ENCODE measurements around the gene AADACL4.

GRCh38 chr1:12615159-12615864 lies 28.6 kb upstream of the AADACL4 start:
- no peak for TF ChIP-seq EZH2 (IDR thresholded peaks at IDR 0.05; ENCODE audit: low read length)
- TF ChIP-seq, protein P1, sequence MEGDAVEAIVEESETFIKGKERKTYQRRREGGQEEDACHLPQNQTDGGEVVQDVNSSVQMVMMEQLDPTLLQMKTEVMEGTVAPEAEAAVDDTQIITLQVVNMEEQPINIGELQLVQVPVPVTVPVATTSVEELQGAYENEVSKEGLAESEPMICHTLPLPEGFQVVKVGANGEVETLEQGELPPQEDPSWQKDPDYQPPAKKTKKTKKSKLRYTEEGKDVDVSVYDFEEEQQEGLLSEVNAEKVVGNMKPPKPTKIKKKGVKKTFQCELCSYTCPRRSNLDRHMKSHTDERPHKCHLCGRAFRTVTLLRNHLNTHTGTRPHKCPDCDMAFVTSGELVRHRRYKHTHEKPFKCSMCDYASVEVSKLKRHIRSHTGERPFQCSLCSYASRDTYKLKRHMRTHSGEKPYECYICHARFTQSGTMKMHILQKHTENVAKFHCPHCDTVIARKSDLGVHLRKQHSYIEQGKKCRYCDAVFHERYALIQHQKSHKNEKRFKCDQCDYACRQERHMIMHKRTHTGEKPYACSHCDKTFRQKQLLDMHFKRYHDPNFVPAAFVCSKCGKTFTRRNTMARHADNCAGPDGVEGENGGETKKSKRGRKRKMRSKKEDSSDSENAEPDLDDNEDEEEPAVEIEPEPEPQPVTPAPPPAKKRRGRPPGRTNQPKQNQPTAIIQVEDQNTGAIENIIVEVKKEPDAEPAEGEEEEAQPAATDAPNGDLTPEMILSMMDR (optimal IDR thresholded peaks at IDR 0.05 in 1 of 3, IDR thresholded peaks at IDR 0.05 in 1 of 3, conservative IDR thresholded peaks at IDR 0.05 in 1 of 3; ENCODE audit: extremely low read depth in 1 of 3, insufficient read depth in 2 of 3, low read length in 3 of 3) = no peak

Data from keratinocyte (primary cell).